GM12878 (cell line): ENCODE measurements around the gene ARHGAP15. TPM values are rescaled to one million over a fixed set of nuclear protein-coding genes. Genes with fewer than 3 reads are reported as not detected.

ENCODE experiments used
- ATAC-seq: fragments of 200-7000 bp; cut with Tn5 transposase; 3 replicates; pipeline ENCODE4 v1.9.1; 2020; ENCODE audit warnings: mild to moderate bottlenecking, moderate library complexity
- BruUV-seq: library from RNA; stranded (reverse); fragments of 400-500 nt; replicated peaks from 2 replicates; lab custom pipeline; 2021; lab: Mats Ljungman, UMichigan
- CTCF ChIA-PET: fragments of 300-600 bp; sonication (Branson Sonifier 250); formaldehyde crosslinking; extraction: SDS; loops from one replicate; lab custom pipeline; 2021; ENCODE audit warnings: inconsistent platforms; lab: Yijun Ruan, JAX
- POLR2A ChIA-PET: fragments of 350-600 bp; formaldehyde crosslinking; extraction: SDS; loops from one replicate; lab custom pipeline; 2021; ENCODE audit warnings: inconsistent platforms; lab: Charles Lee
- RAD21 ChIA-PET: fragments of 300-600 bp; sonication (Branson Sonifier 250); formaldehyde crosslinking; loops from one replicate; lab custom pipeline; 2023; ENCODE audit warnings: antibody characterized with exemption; ENCODE audit not compliant: unreplicated experiment; lab: Charles Lee
- SMC1A ChIA-PET: fragments of 300-600 bp; sonication (Branson Sonifier 250); formaldehyde crosslinking; loops from one replicate; lab custom pipeline; 2023; ENCODE audit not compliant: unreplicated experiment, uncharacterized antibody; lab: Charles Lee
- DNase-seq: peaks from one replicate; pipeline ENCODE4 v3.0.0-alpha.2; 2011; ENCODE audit warnings: low read depth, low spot score
- FAIRE-seq: peaks from 3 replicates; lab custom pipeline; 2011; peaks lifted over from hg19 to GRCh38; lab: Jason Lieb, UNC
- H2AFZ ChIP-seq: 2 replicates; pipeline ENCODE4 v1.6.0; 2011; ENCODE audit warnings: low read depth, low read length, control low read depth; ENCODE audit not compliant: control insufficient read depth
- H3K27ac ChIP-seq: 2 replicates; pipeline ENCODE4 v1.5.1; 2011; ENCODE audit warnings: control low read depth; ENCODE audit not compliant: control insufficient read depth, insufficient read depth
- H3K27me3 ChIP-seq, 2 experiments: replicated peaks in 1 of 2; 2 replicates each; pipeline versions ENCODE4 v1.6.0 to v1.6.1; 2011; ENCODE audit warnings: low read length in 1 of 2; ENCODE audit not compliant: control insufficient read depth in 2 of 2, insufficient read depth in 2 of 2
- H3K36me3 ChIP-seq, 2 experiments: 2 replicates each; pipeline ENCODE4 v1.5.1; 2011; ENCODE audit warnings: low read length in 1 of 2; ENCODE audit not compliant: control insufficient read depth in 2 of 2, insufficient read depth in 2 of 2
- H3K4me1 ChIP-seq: 2 replicates; pipeline ENCODE4 v1.6.1; 2011; ENCODE audit warnings: mild to moderate bottlenecking, low read length, moderate library complexity, mixed read lengths; ENCODE audit not compliant: control insufficient read depth, insufficient read depth
- H3K4me2 ChIP-seq: 2 replicates; pipeline ENCODE4 v1.6.0; 2011; ENCODE audit warnings: control low read depth; ENCODE audit not compliant: control insufficient read depth, insufficient read depth
- H3K4me3 ChIP-seq: fragments of 200-600 bp; sonication (generic); 2 replicates; pipeline ENCODE4 v1.5.1; 2016
- H3K79me2 ChIP-seq: 2 replicates; pipeline ENCODE4 v1.6.0; 2011; ENCODE audit warnings: low read length; ENCODE audit not compliant: control insufficient read depth, insufficient read depth
- H3K9ac ChIP-seq: 2 replicates; pipeline ENCODE4 v1.8.0; 2011; ENCODE audit warnings: low read length, control low read depth, mixed read lengths; ENCODE audit not compliant: control insufficient read depth, insufficient read depth
- H3K9me3 ChIP-seq: replicated peaks from 3 replicates; pipeline ENCODE4 v1.5.1; 2011; ENCODE audit warnings: mild to moderate bottlenecking, low read length; ENCODE audit not compliant: control insufficient read depth, insufficient read depth
- H4K20me1 ChIP-seq: 2 replicates; pipeline ENCODE4 v1.6.0; 2011; ENCODE audit not compliant: control insufficient read depth, insufficient read depth
- BCL3 ChIP-seq: IDR thresholded peaks from 2 replicates; pipeline ENCODE4 v1.6.1; 2011; ENCODE audit warnings: borderline replicate concordance, low read depth, mild to moderate bottlenecking, moderate library complexity, low read length; ENCODE audit not compliant: insufficient read depth, poor library complexity, severe bottlenecking
- CHD2 ChIP-seq: IDR thresholded peaks from 2 replicates; pipeline ENCODE4 v1.6.1; 2011; ENCODE audit warnings: low read depth, low read length, improper control_type of control experiment, borderline replicate concordance
- FOS ChIP-seq: IDR thresholded peaks from 3 replicates; pipeline ENCODE4 v1.6.1; 2011; ENCODE audit warnings: borderline replicate concordance; ENCODE audit not compliant: insufficient read length; ENCODE audit errors: extremely low read depth
- HCFC1 ChIP-seq: fragments of 150-350 bp; IDR thresholded peaks from 2 replicates; pipeline ENCODE4 v1.6.1; 2014; ENCODE audit warnings: low read length
- HDAC2 ChIP-seq: fragments of 200-600 bp; sonication (generic); IDR thresholded peaks from 2 replicates; pipeline ENCODE4 v1.6.1; 2017
- MEF2A ChIP-seq: IDR thresholded peaks from 2 replicates; pipeline ENCODE4 v1.6.1; 2011; ENCODE audit warnings: low read depth, mild to moderate bottlenecking, low read length, moderate library complexity; ENCODE audit not compliant: insufficient read depth
- PAX5 ChIP-seq: IDR thresholded peaks from 2 replicates; pipeline ENCODE4 v1.6.1; 2011; ENCODE audit warnings: low read depth, low read length, borderline replicate concordance
- PAX8 ChIP-seq: fragments of 450-650 bp; IDR thresholded peaks from 2 replicates; pipeline ENCODE4 v1.6.1; 2017; ENCODE audit warnings: mild to moderate bottlenecking, moderate library complexity
- PKNOX1 ChIP-seq: fragments of 450-650 bp; IDR thresholded peaks from 2 replicates; pipeline ENCODE4 v1.6.1; 2016; ENCODE audit warnings: mild to moderate bottlenecking
- RBBP5 ChIP-seq: fragments of 200-600 bp; sonication (generic); conservative IDR thresholded peaks from 2 replicates; pipeline ENCODE4 v1.6.1; 2016
- REST ChIP-seq: IDR thresholded peaks from 2 replicates; pipeline ENCODE4 v1.6.1; 2012; ENCODE audit warnings: mild to moderate bottlenecking, low read depth, low read length
- RFX5 ChIP-seq: IDR thresholded peaks from 2 replicates; pipeline ENCODE4 v1.6.1; 2011; ENCODE audit warnings: low read depth, low read length, improper control_type of control experiment
- SREBF1 ChIP-seq: IDR thresholded peaks from 2 replicates; pipeline ENCODE4 v1.6.1; 2012; ENCODE audit warnings: mild to moderate bottlenecking, low read length
- STAT1 ChIP-seq: fragments of 450-650 bp; conservative IDR thresholded peaks from 2 replicates; pipeline ENCODE4 v1.6.1; 2014; ENCODE audit warnings: antibody characterized with exemption, mild to moderate bottlenecking
- ZNF207 ChIP-seq: fragments of 450-650 bp; IDR thresholded peaks from 2 replicates; pipeline ENCODE4 v1.6.1; 2014; ENCODE audit warnings: antibody characterized with exemption, mild to moderate bottlenecking, borderline replicate concordance
- ZNF24 ChIP-seq: fragments of 450-650 bp; IDR thresholded peaks from 2 replicates; pipeline ENCODE4 v1.6.1; 2017; ENCODE audit warnings: antibody characterized with exemption, mild to moderate bottlenecking
- ZNF274 ChIP-seq: IDR thresholded peaks from one replicate; pipeline ENCODE4 v1.8.0; 2011; ENCODE audit not compliant: insufficient read length, insufficient read depth
- ZSCAN29 ChIP-seq: fragments of 450-650 bp; IDR thresholded peaks from 2 replicates; pipeline ENCODE4 v1.6.1; 2017; ENCODE audit warnings: mild to moderate bottlenecking, moderate library complexity
- WGBS: methylation state at CpG from one replicate; pipeline ENCODE4 v1.1.6; 2016; ENCODE audit warnings: low lambda C conversion rate; ENCODE audit not compliant: insufficient replicate concordance, insufficient coverage; ENCODE audit errors: missing lambda C conversion rate; 5-methylcytosine and 5-hydroxymethylcytosine counted together
- in situ Hi-C: fragments of 300-500 bp; cut with MboI; formaldehyde crosslinking; loops from 9 replicates; pipeline ENCODE4 v1.14.3; 2018; ENCODE audit warnings: mixed read lengths
- intact Hi-C: fragments of 100-400 bp; cut with micrococcal nuclease; formaldehyde crosslinking; loops from one replicate; pipeline ENCODE4 v1.14.2; 2022; ENCODE audit not compliant: unreplicated experiment
- polyA plus RNA-seq, 11 experiments: library from polyadenylated mRNA; depleted of rRNA in 4 of 11; unstranded in 6 of 11; stranded (reverse) in 5 of 11; fragments of >200 nt; fragmentation: Nextera tagmentation in 4 of 11; fragmentation: Illumina TruSeq in 1 of 11; extraction: Ambion mirVana in 4 of 11; extraction: Trizol in 1 of 11; gene quantifications; 1 replicate in 1 of 11; 2 replicates in 10 of 11; pipeline versions ENCODE4 v1.2.1 to v1.2.3, GENCODE V29; 2011 to 2016; ENCODE audit warnings: inconsistent platforms in 2 of 11, missing spikeins in 2 of 11, low read depth in 1 of 11
- total RNA-seq, 4 experiments: library from RNA; depleted of rRNA in 3 of 4; stranded (reverse); fragments of >200 nt in 3 of 4; fragmentation: Illumina TruSeq in 1 of 4; extraction: Trizol in 1 of 4; gene quantifications; 2 replicates each; pipeline versions ENCODE4 v1.2.1 to v1.2.3, GENCODE V29; 2013 to 2021

Gene ARHGAP15
- total and polyA plus RNA-seq, 10 of the 15 experiments (the other 5 are each of a cell fraction or from before 2014, with no cell fraction given): 38.0 to 92.6 (median 66.7) TPM

- TF ChIP-seq ZNF274: no peak
Observed at GRCh38 chr2:143341478-143341877, 212.3 kb downstream of the ARHGAP15 start (continued).

- ChIA-PET RAD21 (no interaction called here), SMC1A (no interaction called here)
- H3K4me3 ChIP-seq: no peak overlapping the region
Observed at GRCh38 chr2:143344780-143345179, 215.6 kb downstream of the ARHGAP15 start.

More at GRCh38 chr2:143344780-143345179, 215.6 kb downstream of the ARHGAP15 start:
- H3K4me1 ChIP-seq: no peaks in the 10 kb centered on the region
- H2AFZ ChIP-seq: no peak overlapping the region
- no peak overlapping the region for H3K4me2 ChIP-seq
- DNase-seq (no peak), FAIRE-seq (peak; percentile 41), ATAC-seq (no peak)
- no peaks in the 10 kb centered on the region for H3K27me3 ChIP-seq
- ChIA-PET POLR2A (no interaction called here), CTCF (no interaction called here)
- 96% methylated on average over 2 of the region's 2 CpGs for WGBS
- intact Hi-C loops: no loop called here
- in situ Hi-C loops: no loop called here
- no TSS peak for BruUV-seq
- no peaks in the 10 kb centered on the region for H3K79me2 ChIP-seq
- no peaks in the 10 kb centered on the region for H4K20me1 ChIP-seq
- H3K36me3 ChIP-seq: peaks cover 0 to 6% of the 10 kb centered on the region in 2 experiments; a peak in 1 of 4 replicates
- H3K27ac ChIP-seq: no peak overlapping the region
- H3K9ac ChIP-seq: no peak overlapping the region
- TF ChIP-seq REST (no peak), PKNOX1 (no peak), RBBP5 (no peak), STAT1 (no peak), SREBF1 (no peak), PAX8 (no peak), RFX5 (no peak), ZNF207 (no peak), HDAC2 (no peak), MEF2A (no peak), FOS (no peak), HCFC1 (no peak), ZSCAN29 (no peak), PAX5 (no peak), BCL3 (no peak), CHD2 (no peak), ZNF24 (no peak)
- no peaks in the 10 kb centered on the region for H3K9me3 ChIP-seq
